Cerebellar cortex (tissue), 1 donor: ENCODE results near the gene PCDHA5.

ENCODE experiments used
- DNase-seq: peaks from one replicate; pipeline ENCODE4 v3.0.0-alpha.2; 2015; ENCODE audit warnings: low spot score

PCDHA5 gene

GRCh38 chr5:140862441-140863295 is 41.3 kb downstream of the PCDHA5 start:
- no peak for DNase-seq

GRCh38 chr5:140868721-140869554 is 47.5 kb downstream of the PCDHA5 start, which contains the start of gene PCDHA11:
Gene PCDHA11, plus strand, starts transcription at chr5:140868957. Its CDS starts 147 bp downstream, at chr5:140869104.
- DNase-seq: peak; percentile 83

GRCh38 chr5:140869555-140869886 is 48.1 kb downstream of the PCDHA5 start:
- DNase-seq: no peak

- no peak for DNase-seq
Measured at GRCh38 chr5:140870221-140871201, 49.1 kb downstream of the PCDHA5 start.
